ENCODE measurements around the gene WFDC2.
A peak's percentile ranks its signal among the peaks of the same experiment; 100 is the strongest.

WFDC2 gene, protein sequence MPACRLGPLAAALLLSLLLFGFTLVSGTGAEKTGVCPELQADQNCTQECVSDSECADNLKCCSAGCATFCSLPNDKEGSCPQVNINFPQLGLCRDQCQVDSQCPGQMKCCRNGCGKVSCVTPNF

DNA sequence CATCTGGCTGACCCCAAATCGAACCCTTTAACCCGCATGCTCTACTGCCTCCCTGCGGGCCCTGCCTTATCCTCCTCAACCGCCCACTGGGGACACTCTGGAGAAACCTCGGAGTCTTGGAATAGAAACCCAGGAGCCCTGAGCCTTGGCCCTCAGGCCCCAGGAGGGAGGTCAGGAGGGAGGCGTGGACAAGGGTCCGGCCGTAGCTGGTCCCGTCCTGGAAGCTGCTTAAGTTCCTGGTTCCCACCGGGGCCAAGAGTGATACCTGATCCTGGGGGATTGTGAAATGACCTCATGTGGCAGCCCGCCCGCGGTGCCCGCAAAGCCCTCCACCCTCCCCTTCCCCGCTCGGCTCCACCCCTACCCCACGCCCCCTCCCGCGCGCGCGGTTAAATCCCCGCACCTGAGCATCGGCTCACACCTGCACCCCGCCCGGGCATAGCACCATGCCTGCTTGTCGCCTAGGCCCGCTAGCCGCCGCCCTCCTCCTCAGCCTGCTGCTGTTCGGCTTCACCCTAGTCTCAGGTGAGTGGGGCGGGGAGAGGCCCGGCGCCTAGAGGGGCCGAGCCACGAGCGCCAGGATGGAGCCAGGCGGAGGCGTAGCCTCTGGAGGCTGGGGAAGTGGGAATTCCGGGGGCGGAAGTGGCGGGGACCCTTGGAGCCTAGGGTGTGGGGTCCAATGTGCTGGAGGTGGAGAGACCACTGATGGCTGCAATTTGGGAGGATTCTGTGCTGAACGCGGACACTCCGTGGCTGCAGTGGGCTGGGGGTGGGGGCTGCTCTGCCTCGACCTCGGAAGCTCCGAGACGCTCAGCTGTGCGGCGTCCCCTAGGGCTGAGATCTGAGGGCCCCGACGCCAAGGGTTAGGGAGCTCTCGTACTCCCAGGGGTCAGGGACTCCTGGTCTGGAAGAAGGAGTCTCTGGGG lies at the start of gene WFDC2:
TSS of gene WFDC2 (plus strand) at position 418 of the 926 bp plus-strand sequence. CDS start at position 447, 29 bp downstream.
- no peak for DNase-seq (ENCODE audit: low read depth, low spot score)

DNA sequence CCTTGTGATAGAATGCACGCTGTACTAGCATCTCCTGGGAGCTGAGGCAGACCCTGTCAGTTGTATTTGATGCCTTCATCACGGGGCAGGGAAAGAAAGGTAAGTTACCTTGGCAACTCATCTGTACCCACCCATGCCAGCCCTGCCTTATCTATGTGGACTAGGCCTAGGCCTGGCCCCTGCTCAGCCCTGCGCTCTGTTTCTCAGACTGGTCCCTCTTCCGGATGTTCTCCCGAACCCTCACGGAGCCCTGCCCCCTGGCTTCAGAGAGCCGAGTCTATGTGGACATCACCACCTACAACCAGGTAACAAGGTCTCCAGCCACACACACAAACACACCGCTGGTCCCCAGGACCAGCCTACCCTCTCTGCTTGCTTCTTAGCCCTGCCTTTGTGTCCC lies 49.4 kb upstream of the WFDC2 start:
- DNase-seq (ENCODE audit: low read depth, low spot score), result no peak

DNA sequence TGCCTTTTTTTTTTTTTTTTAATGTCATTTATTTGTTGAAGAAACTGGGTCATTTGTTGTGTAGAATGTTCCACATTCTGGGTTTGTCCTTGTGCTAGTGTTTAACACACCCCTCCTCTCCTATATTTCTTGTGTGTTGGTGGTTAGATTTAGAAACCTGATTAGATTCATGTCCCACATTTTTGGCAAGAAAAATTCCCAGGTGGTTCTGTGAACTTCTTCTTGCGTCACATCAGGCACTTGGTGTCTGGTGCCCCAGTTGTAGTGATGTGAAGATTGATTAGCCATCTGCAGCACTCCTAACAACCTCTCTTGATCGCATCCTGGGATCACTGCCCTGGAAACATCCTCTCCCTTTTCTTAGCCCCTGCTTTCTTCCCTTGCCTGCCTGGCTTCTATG lies 45.9 kb upstream of the WFDC2 start:
- no peak for DNase-seq (ENCODE audit: low read depth, low spot score)

DNA sequence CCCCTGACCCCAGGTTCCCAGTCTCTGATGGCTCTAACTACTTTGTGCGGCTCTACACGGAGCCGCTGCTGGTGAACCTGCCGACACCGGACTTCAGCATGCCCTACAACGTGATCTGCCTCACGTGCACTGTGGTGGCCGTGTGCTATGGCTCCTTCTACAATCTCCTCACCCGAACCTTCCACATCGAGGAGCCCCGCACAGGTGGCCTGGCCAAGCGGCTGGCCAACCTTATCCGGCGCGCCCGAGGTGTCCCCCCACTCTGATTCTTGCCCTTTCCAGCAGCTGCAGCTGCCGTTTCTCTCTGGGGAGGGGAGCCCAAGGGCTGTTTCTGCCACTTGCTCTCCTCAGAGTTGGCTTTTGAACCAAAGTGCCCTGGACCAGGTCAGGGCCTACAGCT lies 44.0 kb upstream of the WFDC2 start:
- no peak for DNase-seq (ENCODE audit: low read depth, low spot score)

DNA sequence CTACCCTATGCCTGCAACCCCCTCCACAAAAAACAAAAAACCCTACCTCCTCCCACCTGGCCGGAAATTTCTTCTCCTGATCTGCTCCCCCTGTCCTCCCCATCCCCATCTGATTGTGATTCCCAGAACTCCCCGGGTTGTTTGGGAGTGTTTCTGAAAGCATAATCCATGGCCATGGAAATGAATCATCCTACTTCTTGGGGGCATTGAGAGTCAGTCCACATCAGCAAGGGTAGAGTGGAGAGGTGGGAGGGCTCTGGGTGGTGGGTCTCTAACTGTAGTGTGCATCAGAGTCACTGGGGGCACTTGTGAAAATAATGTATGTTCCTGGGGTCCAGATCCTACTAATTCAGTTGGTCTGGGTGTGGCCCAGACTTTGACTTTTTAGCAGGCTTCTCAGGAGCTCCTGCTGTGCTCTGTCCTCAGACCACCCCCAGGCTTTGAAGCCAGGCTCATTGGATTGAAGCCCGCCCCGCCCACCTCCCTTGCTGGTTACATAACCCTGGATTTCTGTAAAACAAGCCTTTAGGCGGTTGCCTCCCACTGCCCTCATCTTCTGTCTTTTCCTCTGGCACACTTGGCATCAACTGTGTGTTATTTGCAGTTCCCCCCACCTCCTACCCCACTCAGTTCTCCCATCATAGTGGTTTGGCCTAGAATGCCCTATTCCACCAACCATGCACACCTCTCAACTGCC lies 43.1 kb upstream of the WFDC2 start:
- DNase-seq (ENCODE audit: low read depth, low spot score), result no peak

DNA sequence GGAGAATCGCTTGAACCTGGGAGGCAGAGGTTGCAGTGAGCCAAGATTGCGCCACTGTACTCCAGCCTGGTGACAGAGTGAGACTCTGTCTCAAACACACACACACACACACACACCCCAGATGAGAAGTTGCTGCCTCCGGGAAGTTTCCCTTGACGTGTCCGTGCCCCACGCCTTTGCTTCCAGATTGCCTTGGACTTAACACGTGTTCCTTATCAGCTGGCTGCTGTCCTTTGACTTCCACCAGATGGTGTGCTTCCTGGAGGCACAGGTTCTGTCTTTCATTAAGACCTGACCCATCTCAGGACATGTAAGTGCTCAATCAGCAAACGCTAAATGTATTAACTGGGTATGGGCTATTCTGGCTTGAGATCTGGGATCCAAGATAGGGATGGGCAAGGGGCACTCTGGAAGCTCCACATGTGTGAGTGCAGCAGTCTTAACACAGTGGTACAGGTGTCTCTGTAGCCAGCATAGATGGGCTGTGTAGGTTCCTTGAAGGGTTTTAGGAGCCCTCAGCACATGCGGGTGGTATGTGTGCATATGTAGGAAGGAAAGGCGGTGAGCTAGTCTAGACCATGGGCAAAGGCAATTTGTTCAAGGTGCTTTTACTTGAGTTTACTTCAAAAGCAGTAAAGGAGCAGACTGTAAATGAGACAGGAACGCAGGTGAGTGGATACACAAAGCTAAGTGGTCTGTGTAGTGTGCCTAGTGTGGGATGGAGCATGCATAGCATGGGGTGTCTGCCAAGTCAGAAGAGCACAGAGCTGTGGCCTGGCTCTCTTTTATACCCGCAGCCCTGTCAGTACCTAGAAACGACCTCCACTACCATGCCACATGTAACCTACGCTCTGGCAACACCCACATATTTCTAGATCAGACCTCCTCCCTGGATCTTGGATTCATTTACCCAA lies 42.1 kb upstream of the WFDC2 start:
- no peak for DNase-seq (ENCODE audit: low read depth, low spot score)

DNA sequence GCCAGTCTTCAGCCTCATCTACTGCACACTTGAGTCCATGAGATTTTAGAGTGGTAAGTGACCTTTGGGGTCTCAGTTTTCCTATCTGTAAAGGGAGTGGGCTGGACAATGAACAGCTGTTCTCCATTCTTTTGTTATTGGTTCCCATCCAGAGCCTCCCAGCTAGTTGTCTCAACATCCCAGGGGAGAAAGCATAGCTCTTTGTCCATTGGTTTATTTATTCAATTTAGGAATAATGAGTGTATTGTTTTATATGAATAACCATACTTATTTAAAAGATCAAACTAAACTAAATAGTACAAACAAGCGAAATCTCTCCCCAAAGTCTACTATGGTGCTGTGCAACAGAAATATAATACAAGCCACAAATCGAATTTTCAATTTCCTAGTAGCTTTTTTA lies 39.9 kb upstream of the WFDC2 start:
- DNase-seq (ENCODE audit: low read depth, low spot score), result no peak

DNA sequence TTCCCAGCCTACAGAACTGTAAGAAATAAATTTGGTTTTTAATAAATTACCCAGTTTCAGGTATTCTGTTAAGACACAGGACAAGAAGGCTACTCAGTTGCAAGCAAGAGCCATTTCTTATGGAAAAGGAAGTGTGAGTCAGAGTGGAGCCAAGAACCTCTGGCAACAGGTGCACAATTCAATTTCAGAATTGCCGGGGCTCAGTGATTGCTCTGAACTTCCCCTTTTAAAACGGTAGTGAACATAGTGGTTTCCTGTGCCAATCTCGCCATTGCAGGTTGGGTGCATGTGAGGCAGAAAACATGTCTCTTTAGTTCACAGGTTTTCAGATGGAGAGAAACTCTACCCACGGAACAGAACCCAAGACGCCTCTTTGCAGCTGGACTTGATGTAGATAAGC lies 37.3 kb upstream of the WFDC2 start:
- DNase-seq (ENCODE audit: low read depth, low spot score), result no peak

DNA sequence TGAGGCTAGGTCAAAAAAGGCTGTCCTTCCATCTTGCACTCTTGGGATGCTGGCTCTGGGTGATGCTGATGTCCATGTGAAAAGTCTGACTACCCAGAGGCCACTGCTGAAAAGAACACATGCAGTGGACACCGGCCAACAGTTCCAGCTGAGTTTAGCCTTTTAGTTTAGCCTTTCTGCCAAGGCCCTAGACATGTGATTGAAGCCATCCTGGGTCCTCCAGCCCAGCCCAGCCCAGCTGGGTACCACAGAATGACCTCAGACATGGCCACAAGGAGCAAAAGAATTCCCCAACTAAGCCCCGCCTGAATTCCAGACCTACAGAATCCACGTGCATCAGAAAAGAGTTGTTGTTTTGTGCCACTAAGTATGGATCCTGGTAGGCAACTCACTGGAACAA lies 36.2 kb upstream of the WFDC2 start:
- peak; percentile 79 for DNase-seq (ENCODE audit: low read depth, low spot score)

DNA sequence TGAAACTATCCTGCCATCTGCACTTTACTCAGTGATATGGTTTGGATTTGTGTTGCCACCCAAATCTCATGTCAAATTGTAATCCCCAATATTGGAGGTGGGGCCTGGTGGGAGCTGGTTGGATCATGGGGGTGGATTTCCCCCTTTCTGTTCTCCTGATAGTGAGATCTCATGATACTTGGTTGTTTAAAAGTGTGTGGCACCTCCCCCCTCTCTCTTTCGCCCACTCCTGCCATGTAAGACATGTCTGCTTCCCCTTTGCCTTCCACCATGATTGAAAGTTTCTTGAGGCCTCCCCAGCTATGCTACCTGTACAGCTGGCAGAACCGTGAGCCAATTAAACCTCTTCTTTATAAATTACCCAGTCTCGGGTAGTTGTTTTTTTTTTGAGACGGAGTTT lies 35.6 kb upstream of the WFDC2 start:
- DNase-seq (ENCODE audit: low read depth, low spot score), result no peak

DNA sequence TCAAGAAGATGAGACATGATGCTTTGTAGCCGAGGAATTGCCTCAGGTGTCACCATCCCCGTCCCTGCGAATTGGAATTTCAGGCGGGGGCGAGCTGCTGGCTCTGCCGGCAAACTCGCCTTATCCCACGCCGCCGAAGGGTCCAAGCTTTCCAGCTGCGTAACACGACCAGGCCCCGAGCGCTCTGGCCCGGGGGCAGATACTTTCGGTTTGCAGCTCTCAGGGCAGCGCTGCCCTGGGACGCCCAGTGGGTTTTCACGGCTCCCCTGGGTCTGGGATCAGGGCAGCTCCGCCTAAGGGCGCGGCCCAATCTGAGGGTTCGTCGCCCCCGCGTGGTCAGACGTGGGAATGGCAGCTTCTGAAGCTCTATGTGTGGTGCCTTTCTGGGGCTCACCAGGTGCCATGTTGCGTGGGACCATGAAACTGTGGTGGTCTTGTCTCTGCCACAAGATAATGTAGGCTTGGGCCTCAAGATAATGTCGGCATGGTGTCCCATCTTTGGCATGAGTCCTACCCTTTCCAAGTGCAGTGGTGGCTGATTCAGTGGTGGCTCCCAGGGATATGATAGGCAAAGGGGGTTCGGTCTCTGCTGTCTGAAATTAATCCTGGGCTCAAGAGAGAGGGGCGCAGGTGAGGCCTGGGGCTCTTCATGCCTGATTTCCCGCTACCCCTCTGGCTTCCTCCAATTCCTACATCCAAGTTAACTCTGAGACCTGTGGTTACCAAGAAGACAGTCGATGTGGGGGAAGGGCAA lies 32.6 kb upstream of the WFDC2 start:
- DNase-seq (ENCODE audit: low read depth, low spot score), result peak; percentile 93

DNA sequence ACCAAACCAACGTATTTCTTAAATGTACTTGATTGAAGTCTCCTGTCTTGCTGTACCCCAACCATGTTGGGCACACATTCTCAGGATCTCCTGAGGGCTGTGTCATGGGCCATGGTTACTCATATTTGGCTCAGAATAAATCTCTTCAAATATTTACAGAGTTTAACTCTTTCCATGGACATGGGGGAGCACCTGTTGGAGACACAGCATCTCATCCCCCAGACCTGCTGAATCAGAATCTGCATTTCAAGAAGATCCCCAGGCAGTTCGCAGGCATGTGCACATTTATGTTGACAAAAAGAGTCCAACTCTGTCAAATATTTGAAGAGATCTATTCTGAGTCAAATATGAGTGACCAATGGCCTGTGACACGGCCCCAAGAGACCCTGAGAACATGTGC lies 29.1 kb upstream of the WFDC2 start:
- no peak for DNase-seq (ENCODE audit: low read depth, low spot score)

DNA sequence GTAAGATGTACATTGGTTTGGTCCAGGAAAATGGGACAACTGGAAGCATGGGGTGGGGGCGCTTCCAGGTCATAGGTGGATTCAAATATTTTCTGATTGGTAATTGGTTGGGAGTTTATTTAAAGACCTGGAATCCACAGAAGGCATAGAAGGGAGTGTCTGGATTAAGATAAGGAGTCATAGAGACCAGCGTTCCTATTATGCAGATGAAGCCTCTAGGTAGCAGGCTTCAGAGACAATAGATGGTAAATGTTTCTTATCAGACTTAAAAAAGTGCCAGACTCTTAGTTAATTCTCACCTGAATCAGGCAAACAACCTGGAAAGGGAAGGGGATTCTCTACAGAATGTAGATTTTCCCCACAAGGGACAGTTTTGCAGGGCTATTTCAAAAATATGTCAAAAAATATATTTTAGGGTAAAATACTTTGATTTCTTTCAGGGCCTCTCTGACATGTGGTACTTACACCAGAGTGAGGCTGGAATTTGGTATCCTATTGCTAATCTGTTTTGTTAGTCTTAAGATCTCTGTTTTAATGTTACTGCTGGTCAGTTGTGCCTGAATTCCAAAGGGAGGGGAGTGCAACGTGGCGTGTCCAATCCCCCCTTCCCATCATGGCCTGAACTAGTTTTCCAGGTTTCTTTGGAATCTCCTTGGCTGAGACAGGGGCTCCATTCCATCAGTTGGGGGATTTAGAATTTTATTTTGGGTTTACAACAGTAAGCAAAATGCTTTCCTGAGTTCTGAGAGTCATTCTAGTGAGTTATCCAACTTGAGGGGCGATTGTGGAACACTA lies 28.5 kb upstream of the WFDC2 start:
- DNase-seq (ENCODE audit: low read depth, low spot score), result no peak

DNA sequence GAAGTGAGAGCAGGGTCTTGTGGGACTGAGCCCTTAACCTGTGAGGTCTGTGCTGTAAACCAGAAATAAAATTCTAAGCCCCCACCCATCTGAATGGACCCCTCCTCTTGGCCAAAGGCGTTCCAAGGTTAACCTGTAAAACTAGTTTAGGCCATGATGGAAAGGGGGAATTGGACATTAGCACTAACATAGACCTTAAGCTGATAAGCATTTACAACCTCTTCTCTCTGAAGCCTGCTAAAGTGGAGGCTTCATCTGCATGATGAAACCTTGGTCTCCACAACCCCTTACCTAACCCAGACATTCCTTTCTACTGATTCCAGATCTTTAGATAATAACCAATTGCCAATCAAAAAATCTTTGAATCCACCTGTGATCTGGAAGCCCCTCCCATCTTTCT lies 27.8 kb upstream of the WFDC2 start:
- DNase-seq (ENCODE audit: low read depth, low spot score), result no peak

DNA sequence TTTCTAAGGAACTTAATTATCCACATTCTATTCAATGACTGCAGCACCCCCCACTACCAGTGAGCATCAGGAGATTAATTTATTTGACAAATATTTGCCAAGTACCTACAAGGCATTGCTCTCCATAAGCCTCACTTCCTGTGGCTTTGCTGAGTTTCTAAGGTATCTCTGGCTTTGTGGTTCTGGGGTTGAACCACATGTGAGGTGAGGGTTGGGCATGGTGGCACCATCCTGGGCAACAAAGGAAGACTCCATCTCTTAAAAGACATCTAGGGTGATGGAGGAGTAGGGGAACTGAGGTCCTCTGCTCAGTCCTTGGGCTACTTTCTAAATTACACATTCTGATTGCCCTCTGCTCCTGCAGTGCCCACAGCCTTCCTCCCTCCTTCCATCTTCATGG lies 25.5 kb upstream of the WFDC2 start:
- DNase-seq (ENCODE audit: low read depth, low spot score), result no peak

DNA sequence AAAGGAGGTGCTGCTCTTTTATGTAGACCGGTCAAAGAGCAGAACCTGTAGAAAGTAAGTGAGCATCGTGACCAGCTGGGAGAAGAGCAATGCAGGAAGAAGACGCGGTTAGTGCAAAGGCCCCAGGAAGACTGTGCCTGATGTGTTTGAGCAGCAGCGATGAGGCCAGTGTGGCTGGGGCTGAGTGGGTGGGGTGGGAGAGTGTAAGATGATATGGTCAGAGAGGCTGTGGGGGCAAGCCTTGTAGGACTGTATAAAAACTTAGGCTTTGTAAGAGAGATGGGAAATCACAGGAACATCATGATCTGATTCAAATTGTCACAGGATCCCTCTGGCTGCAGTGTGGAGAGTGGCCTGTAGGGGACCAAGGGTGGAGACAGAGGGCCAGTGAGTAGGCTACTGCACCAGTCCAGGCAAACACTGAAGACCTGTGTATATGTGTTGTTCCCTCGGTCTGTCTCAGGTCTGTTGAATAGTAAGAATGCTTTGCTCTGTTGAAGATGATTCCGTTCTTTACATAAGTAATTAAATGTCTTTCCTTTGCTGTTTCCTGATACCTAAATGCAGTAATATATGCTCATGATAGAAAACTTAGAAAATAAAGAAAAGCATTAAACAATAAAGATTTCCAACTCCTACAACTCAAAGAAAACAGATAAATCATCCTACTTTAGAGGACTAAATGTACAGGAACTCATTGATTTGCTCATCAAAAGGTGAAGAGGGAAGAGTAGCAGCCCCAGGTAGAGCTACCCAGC lies 23.6 kb upstream of the WFDC2 start:
- peak; percentile 19 for DNase-seq (ENCODE audit: low read depth, low spot score)

DNA sequence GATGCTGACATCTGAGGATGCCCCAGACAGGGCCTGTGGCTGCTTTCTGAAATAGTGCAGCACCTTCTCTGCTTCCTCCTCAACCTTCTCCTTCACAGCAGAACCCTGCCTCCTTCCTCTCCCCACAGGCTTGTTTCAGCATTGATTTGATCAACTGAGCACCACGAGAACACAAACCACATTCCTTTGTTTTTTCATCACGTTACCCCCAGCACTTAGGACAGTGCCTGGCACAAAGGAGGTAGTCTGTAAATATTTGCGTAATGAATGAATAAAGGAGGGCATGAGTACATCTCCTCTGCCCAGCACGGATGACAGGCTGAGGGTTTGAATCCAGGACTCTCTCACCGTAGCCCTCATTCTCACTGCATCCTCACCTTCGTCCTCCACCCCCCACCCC lies 21.3 kb upstream of the WFDC2 start:
- DNase-seq (ENCODE audit: low read depth, low spot score), result no peak

DNA sequence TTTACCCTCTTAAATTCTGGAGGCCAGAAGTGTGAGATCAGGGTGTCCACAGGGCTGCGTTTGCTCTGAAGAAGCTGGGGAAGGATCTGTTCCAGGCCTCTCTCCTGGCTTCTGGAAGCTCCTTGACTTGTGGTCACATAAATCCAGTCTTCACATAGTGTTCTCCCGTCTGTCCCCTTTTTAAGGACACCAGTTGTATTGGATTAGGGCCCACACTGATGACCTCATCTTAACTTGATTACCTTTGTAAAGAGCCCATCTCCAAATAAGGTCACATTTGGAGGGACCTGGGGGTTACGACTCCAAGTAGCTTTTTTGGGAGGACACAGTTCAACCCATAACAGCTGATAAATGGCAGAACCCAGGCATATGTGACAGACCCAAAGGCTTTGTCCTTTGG lies 20.0 kb upstream of the WFDC2 start:
- DNase-seq (ENCODE audit: low read depth, low spot score), result no peak

DNA sequence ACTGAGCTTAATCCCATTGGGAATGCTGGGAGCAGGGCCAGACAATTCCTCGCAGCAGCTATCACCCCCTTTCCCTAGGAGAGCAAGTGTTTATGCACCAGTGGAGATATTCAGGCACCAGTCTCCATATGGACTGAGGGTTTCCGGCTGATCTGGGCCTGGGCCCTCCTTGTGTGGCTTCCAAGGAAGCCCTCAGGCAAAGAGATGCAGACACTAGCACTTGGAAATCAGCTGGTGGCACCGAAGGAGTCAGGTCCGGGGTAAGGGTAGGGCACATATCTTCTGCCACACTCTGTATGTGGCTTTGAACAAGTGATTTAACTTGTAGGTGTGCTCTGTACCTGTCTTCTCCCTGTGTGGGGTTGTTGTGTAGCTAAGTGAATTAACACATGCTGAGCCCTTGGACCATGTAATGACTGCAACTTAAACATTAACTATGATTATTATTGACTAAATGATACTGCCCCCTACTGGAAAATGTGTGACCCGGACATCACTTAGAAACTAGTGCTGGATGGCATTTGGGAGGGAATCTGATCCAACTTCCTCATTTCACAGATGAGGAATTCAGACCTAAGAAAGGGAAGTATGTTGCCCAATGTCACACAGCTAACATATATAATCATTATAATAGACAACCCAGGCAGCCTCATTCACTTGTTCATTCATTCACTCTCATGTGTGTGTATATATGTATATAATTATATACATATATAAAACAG lies 19.3 kb upstream of the WFDC2 start:
- DNase-seq (ENCODE audit: low read depth, low spot score), result peak; percentile 52

Data from astrocyte of the hippocampus (primary cell).